ENCODE data around the gene PPIL4.

Gene PPIL4

DNA sequence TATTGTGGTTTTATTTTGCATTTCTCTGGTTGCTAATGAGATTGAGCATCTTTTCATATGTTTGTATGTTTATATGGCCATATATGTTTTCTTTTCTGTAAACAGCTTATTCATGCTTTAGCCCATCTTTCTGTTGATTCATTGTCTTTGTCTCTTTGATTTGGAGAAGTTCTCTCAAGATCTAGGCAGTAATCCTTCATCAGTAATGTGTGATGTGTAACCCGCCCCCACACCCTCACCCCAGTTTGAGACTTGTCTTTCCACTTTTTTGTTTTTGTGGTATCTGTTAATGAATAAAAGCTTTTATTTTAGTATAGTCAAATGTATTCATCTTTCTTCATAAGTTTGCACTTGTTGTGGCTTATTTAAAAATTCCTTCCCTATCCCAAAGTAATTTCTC, 87.0 kb downstream of the PPIL4 start:
- no peak for DNase-seq (ENCODE audit: low spot score)

DNA sequence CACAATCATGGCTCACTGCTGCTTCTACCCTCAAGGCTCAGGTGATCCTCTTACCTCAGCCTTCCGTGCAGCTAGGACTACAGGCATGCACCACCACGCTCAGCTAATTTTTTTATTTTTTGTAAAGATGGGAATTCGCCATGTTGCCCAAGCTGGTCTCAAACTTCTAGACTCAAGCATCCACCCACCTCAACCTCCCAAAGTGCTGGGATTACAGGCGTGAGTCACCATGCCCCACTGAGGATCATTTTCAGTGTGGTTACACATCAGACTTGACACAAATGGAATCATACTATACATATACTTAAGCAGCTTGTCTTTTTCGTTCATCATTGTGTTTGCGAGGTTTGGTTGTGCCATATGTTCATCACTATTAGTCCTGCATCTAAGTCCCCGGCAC, 87.6 kb downstream of the PPIL4 start:
- DNase-seq (ENCODE audit: low spot score): no peak

DNA sequence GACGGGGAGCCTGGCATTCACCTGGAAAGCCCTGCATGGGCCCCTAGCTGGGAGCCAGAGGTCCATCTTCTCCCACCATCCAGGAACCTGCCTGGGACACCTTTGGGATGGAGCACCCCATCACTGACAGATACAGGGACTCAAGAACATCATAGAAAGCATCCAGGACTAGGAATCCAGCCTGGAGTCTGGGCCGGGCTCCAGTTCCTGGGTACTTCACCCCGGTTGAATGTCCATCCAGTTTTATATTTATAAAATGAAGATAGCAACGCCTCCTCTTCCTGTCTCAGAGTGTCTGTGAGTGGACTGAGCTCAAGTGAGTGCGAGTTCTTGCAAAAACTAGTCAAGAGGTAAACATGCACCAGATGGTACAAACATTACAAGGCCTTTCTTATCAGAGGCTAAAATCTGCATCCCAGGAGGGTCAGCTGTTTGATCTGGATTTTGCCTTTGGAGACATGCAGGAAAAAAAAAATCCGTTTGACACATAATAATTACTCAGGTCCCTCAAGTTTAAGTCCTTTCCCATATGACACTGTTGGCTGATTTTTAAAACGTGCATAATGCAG, 88.4 kb downstream of the PPIL4 start:
- no peak for DNase-seq (ENCODE audit: low spot score)

DNA sequence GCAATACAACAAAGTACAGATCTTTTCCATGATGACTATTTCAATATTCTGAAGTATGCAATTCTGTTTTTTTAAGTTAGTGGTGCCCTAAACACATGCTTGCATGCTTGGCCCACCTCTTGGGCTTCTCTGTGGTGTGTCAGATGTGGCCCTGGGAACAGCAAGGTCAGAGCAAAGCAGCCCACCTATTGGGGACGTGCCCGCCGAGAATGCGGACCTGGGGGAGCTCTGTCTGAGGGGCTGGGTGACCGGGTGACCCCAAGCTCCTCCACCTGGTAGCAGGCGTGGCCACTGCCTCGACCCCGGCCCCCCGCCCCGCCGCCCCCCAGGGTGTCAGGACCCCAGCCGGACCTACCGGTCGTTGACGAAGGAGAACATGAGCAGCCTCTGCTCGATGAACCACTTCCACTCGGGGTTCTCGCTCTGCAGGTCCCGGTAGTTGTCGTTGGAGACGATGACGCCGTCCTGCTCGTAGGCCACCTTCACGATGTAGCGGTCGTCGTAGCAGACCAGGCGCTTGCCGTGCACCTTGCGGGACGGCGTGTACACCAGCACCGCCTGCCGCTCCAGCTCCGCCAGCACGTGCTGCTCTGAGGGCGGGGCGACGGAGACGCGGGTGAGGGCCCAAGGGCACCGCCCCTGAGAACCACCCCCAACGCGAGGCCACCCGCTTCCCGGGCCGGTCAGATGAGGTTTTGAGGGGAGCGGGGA, 89.4 kb downstream of the PPIL4 start:
- no peak for DNase-seq (ENCODE audit: low spot score)

DNA sequence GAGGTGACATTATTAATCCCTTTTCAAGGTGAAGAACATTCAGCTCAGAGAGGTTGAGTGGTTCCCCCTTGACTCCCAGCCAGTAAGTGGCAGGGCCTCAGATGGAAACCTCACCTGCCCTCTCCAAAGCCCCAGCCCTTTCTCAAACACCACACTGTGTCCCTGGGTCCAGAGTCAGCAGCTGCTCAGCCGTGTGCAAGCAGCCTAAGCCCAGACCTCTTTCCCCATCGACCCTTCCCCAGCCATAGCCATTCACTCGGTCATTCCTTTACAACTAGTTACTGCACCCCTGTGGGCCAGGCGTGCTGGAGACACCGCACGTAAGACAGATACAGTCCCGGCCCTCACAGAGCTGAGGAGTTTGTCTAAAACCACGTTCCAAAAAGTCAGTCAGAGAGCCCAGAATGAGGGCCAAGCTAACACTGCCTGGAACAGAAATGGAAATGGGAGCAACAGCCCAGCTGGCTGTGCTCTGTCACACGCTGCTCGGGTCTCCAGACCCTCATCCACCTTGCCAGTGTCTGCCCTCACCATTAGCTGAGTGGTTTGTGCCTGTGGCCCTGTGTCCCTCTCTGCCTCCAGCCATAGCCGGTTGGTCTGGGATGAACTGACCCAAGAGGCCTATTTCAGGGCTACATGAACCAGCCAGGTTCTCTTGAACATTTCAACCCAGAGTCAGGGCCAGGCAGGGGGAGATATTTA, 90.7 kb downstream of the PPIL4 start:
- DNase-seq (ENCODE audit: low spot score): no peak

Data from kidney capillary endothelial cell (primary cell).